ENCODE results near the gene CS.
"Not testable (repeated sequence)": the region's sequence is repeated elsewhere in the genome, so short reads cannot be mapped to it uniquely, and the experiment has no call there.

- not testable (repeated sequence) for TF ChIP-seq CTCF (IDR thresholded peaks at IDR 0.05; ENCODE audit: low read depth, low read length); EZH2phosphoT487 (IDR thresholded peaks at IDR 0.05; ENCODE audit: low read depth)
These were observed 34.0 kb downstream of the CS start for GRCh38 chr12:56266068-56266692.

All from OCI-LY3 (cell line).